ENCODE measurements around the gene C1orf210.

The C1orf210 gene

GRCh38 chr1:43312663-43313515, 27.5 kb upstream of the C1orf210 start:
- DNase-seq (ENCODE audit: low spot score): no peak
- in situ Hi-C loops (cut with MboI; ENCODE audit: low pct_unique_long_range_greater_than_20kb, low sequenced_read_pairs, unreplicated experiment): no loop called here
- TF ChIP-seq, protein P1, sequence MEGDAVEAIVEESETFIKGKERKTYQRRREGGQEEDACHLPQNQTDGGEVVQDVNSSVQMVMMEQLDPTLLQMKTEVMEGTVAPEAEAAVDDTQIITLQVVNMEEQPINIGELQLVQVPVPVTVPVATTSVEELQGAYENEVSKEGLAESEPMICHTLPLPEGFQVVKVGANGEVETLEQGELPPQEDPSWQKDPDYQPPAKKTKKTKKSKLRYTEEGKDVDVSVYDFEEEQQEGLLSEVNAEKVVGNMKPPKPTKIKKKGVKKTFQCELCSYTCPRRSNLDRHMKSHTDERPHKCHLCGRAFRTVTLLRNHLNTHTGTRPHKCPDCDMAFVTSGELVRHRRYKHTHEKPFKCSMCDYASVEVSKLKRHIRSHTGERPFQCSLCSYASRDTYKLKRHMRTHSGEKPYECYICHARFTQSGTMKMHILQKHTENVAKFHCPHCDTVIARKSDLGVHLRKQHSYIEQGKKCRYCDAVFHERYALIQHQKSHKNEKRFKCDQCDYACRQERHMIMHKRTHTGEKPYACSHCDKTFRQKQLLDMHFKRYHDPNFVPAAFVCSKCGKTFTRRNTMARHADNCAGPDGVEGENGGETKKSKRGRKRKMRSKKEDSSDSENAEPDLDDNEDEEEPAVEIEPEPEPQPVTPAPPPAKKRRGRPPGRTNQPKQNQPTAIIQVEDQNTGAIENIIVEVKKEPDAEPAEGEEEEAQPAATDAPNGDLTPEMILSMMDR (IDR thresholded peaks at IDR 0.05; ENCODE audit: extremely low read depth, insufficient read depth, missing control alignments): no peak

DNA sequence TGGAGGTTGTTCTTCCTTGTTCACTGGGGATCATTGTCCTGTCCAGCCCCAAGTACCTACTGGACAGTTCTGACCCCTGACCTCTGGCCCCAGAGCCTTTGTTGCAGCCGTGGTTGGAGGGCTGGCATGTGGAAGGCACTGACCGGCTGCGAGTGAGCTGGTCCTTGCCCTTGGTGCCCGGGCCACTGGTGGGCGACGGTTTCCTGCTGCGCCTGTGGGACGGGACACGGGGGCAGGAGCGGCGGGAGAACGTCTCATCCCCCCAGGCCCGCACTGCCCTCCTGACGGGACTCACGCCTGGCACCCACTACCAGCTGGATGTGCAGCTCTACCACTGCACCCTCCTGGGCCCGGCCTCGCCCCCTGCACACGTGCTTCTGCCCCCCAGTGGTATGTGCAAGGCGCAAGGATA, 26.8 kb upstream of the C1orf210 start:
- no peak for DNase-seq (ENCODE audit: low spot score)
- TF ChIP-seq, protein P1 (IDR thresholded peaks at IDR 0.05; ENCODE audit: extremely low read depth, insufficient read depth, missing control alignments): no peak
- in situ Hi-C loops (cut with MboI; ENCODE audit: low pct_unique_long_range_greater_than_20kb, low sequenced_read_pairs, unreplicated experiment): no loop called here

DNA sequence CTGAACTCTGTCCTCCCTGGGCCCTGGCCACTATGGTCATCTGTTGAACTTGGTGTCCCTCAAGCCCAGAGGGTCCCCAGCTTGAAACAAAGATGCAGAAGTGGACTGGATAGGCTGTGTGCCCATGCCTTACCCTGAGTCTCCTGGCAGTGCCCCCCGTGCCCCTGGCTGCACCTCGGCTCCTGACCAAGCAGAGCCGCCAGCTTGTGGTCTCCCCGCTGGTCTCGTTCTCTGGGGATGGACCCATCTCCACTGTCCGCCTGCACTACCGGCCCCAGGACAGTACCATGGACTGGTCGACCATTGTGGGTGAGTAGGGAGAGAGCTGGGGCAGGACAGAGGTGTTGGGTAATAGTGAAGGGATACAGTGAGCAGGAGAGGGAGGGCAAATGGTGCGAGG, 26.1 kb upstream of the C1orf210 start:
- TF ChIP-seq, protein P1 (IDR thresholded peaks at IDR 0.05; ENCODE audit: extremely low read depth, insufficient read depth, missing control alignments): no peak
- in situ Hi-C loops (cut with MboI; ENCODE audit: low pct_unique_long_range_greater_than_20kb, low sequenced_read_pairs, unreplicated experiment): no loop called here
- no peak for DNase-seq (ENCODE audit: low spot score)

- no peak for DNase-seq (ENCODE audit: low spot score)
- TF ChIP-seq, protein P1 (IDR thresholded peaks at IDR 0.05; ENCODE audit: extremely low read depth, insufficient read depth, missing control alignments): no peak
- in situ Hi-C loops (cut with MboI; ENCODE audit: low pct_unique_long_range_greater_than_20kb, low sequenced_read_pairs, unreplicated experiment): no loop called here
Measured at GRCh38 chr1:43309405-43310025, 24.1 kb upstream of the C1orf210 start.

DNA sequence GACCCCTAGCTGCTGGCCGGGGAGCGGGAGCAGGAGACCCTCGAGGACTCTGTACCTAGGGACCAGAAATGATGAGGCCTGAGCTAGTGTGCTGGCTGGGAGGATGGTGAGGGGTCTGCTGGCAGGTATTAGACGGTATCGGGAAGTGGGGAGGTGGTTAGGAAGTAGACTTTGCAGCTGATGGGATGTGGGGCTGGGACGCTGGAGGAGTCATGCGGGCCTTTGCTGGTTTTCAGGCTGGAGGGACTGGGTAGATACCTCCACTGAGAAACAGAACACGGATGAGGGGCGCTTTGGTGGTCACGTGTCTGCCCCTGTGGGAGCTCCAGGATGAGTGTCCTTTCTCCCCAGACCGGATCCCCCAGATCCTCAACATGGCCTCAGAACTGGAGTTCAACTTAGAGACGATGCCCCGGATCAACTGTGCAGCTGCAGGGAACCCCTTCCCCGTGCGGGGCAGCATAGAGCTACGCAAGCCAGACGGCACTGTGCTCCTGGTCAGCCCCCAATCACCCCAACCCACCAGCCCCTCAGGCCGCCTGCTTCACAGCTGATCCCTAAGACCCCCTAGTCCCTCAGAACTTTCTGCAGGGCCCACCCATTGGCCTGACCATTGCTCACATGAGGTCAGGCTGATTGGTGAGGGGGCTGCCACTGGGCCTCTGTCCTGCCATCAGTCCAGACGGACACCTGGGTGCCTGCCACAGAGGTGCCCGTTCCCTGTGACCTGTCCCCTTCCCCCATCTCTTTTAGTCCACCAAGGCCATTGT, 23.4 kb upstream of the C1orf210 start:
- in situ Hi-C loops (cut with MboI; ENCODE audit: low pct_unique_long_range_greater_than_20kb, low sequenced_read_pairs, unreplicated experiment): no loop called here
- DNase-seq (ENCODE audit: low spot score): no peak
- TF ChIP-seq, protein P1 (IDR thresholded peaks at IDR 0.05; ENCODE audit: extremely low read depth, insufficient read depth, missing control alignments): no peak

DNA sequence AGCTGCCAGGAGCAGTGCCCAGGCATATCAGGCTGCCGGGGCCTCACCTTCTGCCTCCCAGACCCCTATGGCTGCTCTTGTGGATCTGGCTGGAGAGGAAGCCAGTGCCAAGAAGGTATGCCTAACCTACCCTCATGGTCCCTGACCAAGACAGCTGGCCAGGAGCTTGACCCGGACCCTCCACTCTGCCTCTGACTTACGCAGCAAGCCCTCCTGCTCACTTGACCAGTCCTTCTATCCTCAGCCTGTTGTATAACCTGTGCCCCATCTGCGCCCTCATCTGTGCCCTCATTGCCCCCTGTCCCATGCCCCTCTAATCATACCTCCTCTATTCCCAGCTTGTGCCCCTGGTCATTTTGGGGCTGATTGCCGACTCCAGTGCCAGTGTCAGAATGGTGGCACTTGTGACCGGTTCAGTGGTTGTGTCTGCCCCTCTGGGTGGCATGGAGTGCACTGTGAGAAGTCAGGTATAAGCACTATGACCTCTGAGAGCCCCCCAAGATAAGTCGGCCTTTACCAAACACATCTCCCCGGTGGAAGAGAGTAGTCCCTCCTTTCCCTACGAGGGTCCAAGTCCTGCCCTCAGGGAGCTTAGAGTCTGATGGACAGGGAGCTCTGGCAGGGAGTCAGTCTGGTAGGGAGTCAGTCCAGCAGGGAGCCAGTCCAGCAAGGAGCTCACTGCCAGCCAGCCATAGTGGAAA, 22.2 kb upstream of the C1orf210 start:
- DNase-seq (ENCODE audit: low spot score): no peak
- TF ChIP-seq, protein P1 (IDR thresholded peaks at IDR 0.05; ENCODE audit: extremely low read depth, insufficient read depth, missing control alignments): no peak
- in situ Hi-C loops (cut with MboI; ENCODE audit: low pct_unique_long_range_greater_than_20kb, low sequenced_read_pairs, unreplicated experiment): no loop called here
